Mesodermal cell (in vitro differentiated cells): ENCODE results near the gene ARMC9.
A peak's percentile ranks its signal among the peaks of the same experiment; 100 is the strongest.

Experiments
- H3K27ac ChIP-seq: 2 replicates; pipeline ENCODE4 v1.7.0; 2013; ENCODE audit warnings: mild to moderate bottlenecking, low read depth, low read length, moderate library complexity; ENCODE audit not compliant: severe bottlenecking
- H3K36me3 ChIP-seq: 2 replicates; pipeline ENCODE4 v1.7.1; 2013; ENCODE audit warnings: mild to moderate bottlenecking, low read length, moderate library complexity; ENCODE audit not compliant: control insufficient read depth, insufficient read depth
- H3K4me1 ChIP-seq: one replicate; pipeline ENCODE4 v1.7.1; 2013; ENCODE audit warnings: mild to moderate bottlenecking, low read length; ENCODE audit not compliant: insufficient read depth, control insufficient read depth, poor library complexity, severe bottlenecking
- H3K4me3 ChIP-seq: 2 replicates; pipeline ENCODE4 v1.7.0; 2013; ENCODE audit warnings: low read length, control low read depth, mild to moderate bottlenecking; ENCODE audit not compliant: insufficient read depth, poor library complexity, severe bottlenecking; ENCODE audit errors: extremely low read depth
- H3K9me3 ChIP-seq: 2 replicates; pipeline ENCODE4 v1.7.1; 2013; ENCODE audit warnings: mild to moderate bottlenecking, low read length, moderate library complexity; ENCODE audit not compliant: control insufficient read depth
- WGBS, 2 experiments: methylation state at CpG; one replicate each; pipeline ENCODE4 v1.1.5; 2013; ENCODE audit warnings: missing lambda C conversion rate in 2 of 2; ENCODE audit not compliant: insufficient coverage in 2 of 2; 5-methylcytosine and 5-hydroxymethylcytosine counted together

Gene ARMC9

GRCh38 chr2:231355508-231356465 is 157.4 kb downstream of the ARMC9 start:
- Histone ChIP-seq H3K36me3 (no peaks in the 10 kb centered on the region), H3K4me1 (peaks cover 3% of the 10 kb centered on the region), H3K9me3 (no peaks in the 10 kb centered on the region), H3K4me3 (no peak overlapping the region), H3K27ac (peak overlapping the region; percentile 66)
- WGBS, 2 experiments: 60% methylated on average over 25 to 27 of the region's 28 CpGs

GRCh38 chr2:231356466-231356844 is 158.0 kb downstream of the ARMC9 start:
- no peak overlapping the region for H3K27ac ChIP-seq
- H3K4me3 ChIP-seq: no peak overlapping the region
- no peaks in the 10 kb centered on the region for H3K36me3 ChIP-seq
- peaks cover 3% of the 10 kb centered on the region for H3K4me1 ChIP-seq
- no peaks in the 10 kb centered on the region for H3K9me3 ChIP-seq
- 63 to 83% methylated on average over 3 to 4 of the region's 5 CpGs for WGBS, 2 experiments

GRCh38 chr2:231357048-231357447 is 158.6 kb downstream of the ARMC9 start:
- peaks cover 3% of the 10 kb centered on the region for H3K4me1 ChIP-seq
- no peaks in the 10 kb centered on the region for H3K9me3 ChIP-seq

GRCh38 chr2:231357931-231358330 is 159.5 kb downstream of the ARMC9 start:
- no peaks in the 10 kb centered on the region for H3K9me3 ChIP-seq
- 90 to 98% methylated on average over 3 of the region's 4 CpGs for WGBS, 2 experiments

More at GRCh38 chr2:231357048-231357447, 158.6 kb downstream of the ARMC9 start:
- WGBS, 2 experiments: 94 to 97% methylated on average over 7 of the region's 7 CpGs
- no peak overlapping the region for H3K27ac ChIP-seq
- no peaks in the 10 kb centered on the region for H3K36me3 ChIP-seq
- no peak overlapping the region for H3K4me3 ChIP-seq

GRCh38 chr2:231359441-231359840 is 161.0 kb downstream of the ARMC9 start:
- Histone ChIP-seq H3K36me3 (no peaks in the 10 kb centered on the region), H3K4me3 (no peak overlapping the region), H3K4me1 (peaks cover 7% of the 10 kb centered on the region), H3K27ac (no peak overlapping the region), H3K9me3 (no peaks in the 10 kb centered on the region)
- WGBS, 2 experiments: 94 to 95% methylated on average over 9 to 10 of the region's 10 CpGs

More at GRCh38 chr2:231357931-231358330, 159.5 kb downstream of the ARMC9 start:
- H3K4me1 ChIP-seq: peaks cover 3% of the 10 kb centered on the region
- H3K4me3 ChIP-seq: no peak overlapping the region
- H3K27ac ChIP-seq: no peak overlapping the region
- H3K36me3 ChIP-seq: no peaks in the 10 kb centered on the region

- no peaks in the 10 kb centered on the region for H3K9me3 ChIP-seq
- no peaks in the 10 kb centered on the region for H3K36me3 ChIP-seq
- H3K4me3 ChIP-seq: no peak overlapping the region
- H3K27ac ChIP-seq: no peak overlapping the region
- H3K4me1 ChIP-seq: peaks cover 11% of the 10 kb centered on the region
- WGBS, 2 experiments: 93 to 94% methylated on average over 9 of the region's 11 CpGs
Observed at GRCh38 chr2:231359948-231360347, 161.5 kb downstream of the ARMC9 start.

- H3K27ac ChIP-seq: no peak overlapping the region
- H3K4me1 ChIP-seq: peaks cover 16% of the 10 kb centered on the region
- no peaks in the 10 kb centered on the region for H3K9me3 ChIP-seq
- no peaks in the 10 kb centered on the region for H3K36me3 ChIP-seq
- H3K4me3 ChIP-seq: no peak overlapping the region
- WGBS, 2 experiments: 91 to 93% methylated on average over 9 to 11 of the region's 11 CpGs
Observed at GRCh38 chr2:231360401-231360800, 162.0 kb downstream of the ARMC9 start.

- 95 to 99% methylated on average over 11 to 13 of the region's 13 CpGs for WGBS, 2 experiments
Observed at GRCh38 chr2:231360881-231361371, 162.5 kb downstream of the ARMC9 start.

GRCh38 chr2:231361701-231362554 is 163.5 kb downstream of the ARMC9 start:
- no peaks in the 10 kb centered on the region for H3K36me3 ChIP-seq
- WGBS, 2 experiments: 89 to 92% methylated on average over 9 to 11 of the region's 12 CpGs
- no peak overlapping the region for H3K4me3 ChIP-seq
- H3K4me1 ChIP-seq: peaks cover 19% of the 10 kb centered on the region
- no peak overlapping the region for H3K27ac ChIP-seq
- H3K9me3 ChIP-seq: no peaks in the 10 kb centered on the region

More at GRCh38 chr2:231360881-231361371, 162.5 kb downstream of the ARMC9 start:
- no peak overlapping the region for H3K27ac ChIP-seq
- no peaks in the 10 kb centered on the region for H3K36me3 ChIP-seq
- no peak overlapping the region for H3K4me3 ChIP-seq
- peaks cover 18% of the 10 kb centered on the region for H3K4me1 ChIP-seq
- no peaks in the 10 kb centered on the region for H3K9me3 ChIP-seq

GRCh38 chr2:231362555-231363184 is 164.2 kb downstream of the ARMC9 start:
- Histone ChIP-seq H3K27ac (no peak overlapping the region), H3K4me3 (no peak overlapping the region), H3K4me1 (peaks cover 19% of the 10 kb centered on the region), H3K36me3 (no peaks in the 10 kb centered on the region), H3K9me3 (no peaks in the 10 kb centered on the region)
- WGBS, 2 experiments: 90 to 93% methylated on average over 7 of the region's 9 CpGs
